ENCODE data around the gene MSI2.

The MSI2 gene

GRCh38 chr17:57343717-57344116, 87.4 kb downstream of the MSI2 start:
- DNase-seq (ENCODE audit: low spot score), result no peak

DNA sequence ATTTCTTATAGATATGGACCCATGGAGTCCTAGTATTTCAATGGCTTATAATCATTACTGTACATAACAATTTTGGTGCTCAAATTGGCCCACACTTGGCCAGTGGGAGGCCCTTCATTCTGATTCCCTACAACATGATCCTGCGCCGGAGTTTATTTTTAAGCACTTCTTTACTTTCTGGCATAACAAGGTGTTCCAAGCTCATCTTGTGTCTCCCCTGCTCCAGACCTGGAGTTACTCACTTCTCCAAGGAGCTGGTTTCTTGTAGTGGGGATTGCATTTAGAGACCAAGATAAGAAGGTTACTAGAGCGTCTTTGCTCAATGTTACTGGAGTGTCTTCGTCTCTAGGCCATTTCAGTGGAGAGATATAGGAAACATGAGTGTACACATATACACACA, 87.9 kb downstream of the MSI2 start:
- DNase-seq (ENCODE audit: low spot score), result no peak

GRCh38 chr17:57349541-57350247, 93.4 kb downstream of the MSI2 start:
- no peak for DNase-seq (ENCODE audit: low spot score)

DNA sequence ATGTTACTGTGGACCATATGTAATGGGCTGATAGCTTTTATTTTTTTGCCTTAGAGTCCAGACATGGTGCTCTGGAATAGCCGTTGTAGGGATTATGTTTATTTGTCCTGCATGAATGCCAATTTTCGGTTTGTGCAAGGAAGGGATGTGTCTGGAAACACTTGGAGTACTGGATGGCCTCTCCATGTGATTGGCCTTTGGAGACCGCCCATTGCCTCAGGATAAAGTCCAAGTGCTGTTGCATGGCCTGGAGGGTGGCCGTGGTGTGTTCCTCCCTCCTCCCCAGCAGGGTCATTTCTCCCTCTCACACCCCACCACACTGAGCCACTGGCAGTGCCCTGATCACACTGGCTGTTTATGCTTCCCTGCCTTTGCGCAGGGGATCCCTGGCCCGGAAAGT, 93.9 kb downstream of the MSI2 start:
- DNase-seq (ENCODE audit: low spot score), result no peak

DNA sequence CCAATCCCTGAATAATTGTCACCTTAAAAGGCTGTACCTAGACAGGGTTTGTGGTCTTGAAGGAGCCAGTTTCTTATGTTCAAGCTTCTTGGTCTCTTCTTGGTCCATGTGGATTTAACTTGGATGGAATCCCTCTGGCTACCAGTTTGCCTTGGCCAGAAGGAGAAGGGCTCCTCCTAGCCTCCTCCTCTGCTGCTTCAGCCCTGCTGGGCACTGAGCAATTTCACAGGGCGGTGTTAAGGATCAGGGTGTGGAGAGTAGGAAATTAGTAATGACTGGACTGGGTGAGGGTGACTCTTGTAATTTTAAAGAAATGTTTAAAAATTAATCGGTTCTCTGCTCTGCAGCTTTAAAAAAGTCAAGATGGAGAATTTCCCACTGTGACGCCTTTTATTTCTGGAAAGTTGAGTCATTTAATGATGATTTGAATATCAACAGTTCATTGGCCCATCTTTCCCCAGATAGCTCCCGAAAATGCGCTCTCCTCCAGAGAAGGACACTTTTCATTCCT, 96.4 kb downstream of the MSI2 start:
- no peak for DNase-seq (ENCODE audit: low spot score)

- DNase-seq (ENCODE audit: low spot score), result no peak
Measured at GRCh38 chr17:57354673-57355072, 98.3 kb downstream of the MSI2 start.

DNA sequence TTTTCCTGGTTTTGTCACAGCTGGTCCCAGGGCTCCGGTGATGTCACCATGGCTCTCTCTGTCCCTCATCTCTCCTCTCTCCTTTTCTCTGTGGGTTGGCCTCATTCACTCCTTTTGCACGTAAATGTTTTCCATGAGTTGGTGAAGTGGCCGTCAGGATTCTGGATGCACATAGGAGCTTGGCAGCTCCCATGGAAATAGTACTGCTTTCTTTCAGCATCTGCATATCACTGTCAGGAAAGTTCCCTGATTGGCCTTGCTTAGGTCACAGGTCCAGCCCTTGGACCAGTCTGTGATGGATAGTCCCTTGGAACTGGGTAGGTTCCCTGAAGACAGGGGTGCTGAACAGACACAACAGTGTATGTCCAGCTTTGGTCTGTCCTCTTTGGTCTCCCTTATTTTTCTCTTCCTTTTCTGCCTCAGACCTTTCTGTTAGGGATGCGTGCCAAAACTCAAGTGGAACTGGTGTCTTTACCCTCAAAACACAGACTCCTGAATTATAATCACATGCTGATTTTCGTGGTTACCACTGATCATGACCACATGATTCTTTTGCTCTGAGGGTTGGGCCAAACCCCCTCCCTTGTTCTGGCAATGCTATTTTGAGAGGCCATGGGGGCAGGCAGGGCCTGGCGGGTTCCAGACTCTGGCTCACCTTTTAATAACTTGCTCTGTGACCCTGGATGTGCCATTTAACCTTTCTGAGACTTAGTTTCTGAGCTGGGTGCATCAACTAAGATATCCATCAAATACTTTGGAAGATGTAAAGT, 99.0 kb downstream of the MSI2 start:
- no peak for DNase-seq (ENCODE audit: low spot score)

GRCh38 chr17:57356153-57356718, 99.9 kb downstream of the MSI2 start:
- no peak for DNase-seq (ENCODE audit: low spot score)

DNA sequence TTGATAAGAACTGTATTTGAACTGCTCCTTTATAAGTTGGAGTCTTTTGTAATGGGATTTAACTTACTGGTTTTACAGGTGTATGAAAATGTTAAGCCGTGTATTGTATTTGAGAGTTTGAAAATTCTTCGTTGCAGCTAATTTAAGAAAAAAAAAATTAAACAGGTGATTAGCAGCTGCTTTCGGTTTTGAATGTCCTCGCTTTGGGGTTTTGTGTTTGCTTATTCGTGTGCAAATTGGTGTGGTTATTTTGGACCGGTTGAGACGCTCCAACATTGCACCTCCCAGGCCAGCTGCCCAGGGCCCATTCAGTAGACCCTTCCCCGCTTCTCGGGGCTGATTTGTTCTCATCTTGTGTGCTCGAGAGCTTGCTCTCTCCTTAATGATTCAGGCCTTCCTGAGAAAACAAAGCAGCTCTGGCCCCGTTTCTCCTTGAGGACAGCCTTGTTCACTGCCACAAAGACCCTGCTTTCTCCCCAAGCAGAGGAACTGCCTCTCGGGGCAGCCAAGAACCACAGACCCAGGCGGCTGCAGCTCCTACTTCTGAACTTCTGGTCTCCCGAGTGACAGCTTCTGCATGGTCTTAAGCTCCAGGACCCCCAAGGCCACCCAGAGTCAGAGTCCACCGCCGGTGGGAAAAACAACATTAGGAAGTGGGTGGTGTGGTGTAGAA, 100.5 kb downstream of the MSI2 start:
- DNase-seq (ENCODE audit: low spot score), result no peak

GRCh38 chr17:57357392-57357784, 101.1 kb downstream of the MSI2 start:
- no peak for DNase-seq (ENCODE audit: low spot score)

DNA sequence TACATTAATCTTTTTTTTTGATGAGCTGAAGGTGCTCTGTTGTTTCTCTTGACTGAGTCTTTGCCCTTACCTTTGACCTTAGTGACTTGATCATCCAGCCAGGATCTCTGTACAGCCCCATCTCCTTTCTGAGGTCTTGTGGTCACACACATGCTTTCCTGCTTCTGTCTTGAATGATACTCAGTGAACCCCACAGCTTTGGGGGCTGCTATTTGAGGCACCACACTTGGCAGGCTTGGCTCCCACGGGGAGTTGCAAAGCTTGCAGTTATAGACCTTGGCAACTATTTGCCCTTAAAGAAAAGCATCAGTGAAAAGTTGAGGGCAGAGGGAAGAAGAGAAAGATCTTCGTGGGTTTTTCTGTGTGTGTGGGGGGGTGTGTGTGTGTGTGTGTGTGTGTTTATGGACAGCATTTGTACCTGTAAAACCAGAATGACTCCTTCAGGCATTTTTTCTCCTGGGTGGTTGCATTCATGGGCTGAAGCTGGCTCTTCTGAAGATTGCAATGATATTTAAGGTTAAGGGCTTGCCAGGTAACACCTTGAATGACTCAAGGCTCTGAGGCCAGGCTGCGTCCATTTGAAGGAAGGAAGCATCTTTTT, 101.6 kb downstream of the MSI2 start:
- no peak for DNase-seq (ENCODE audit: low spot score)

GRCh38 chr17:57360266-57360665, 103.9 kb downstream of the MSI2 start:
- DNase-seq (ENCODE audit: low spot score), result no peak

GRCh38 chr17:57362797-57363556, 106.7 kb downstream of the MSI2 start:
- DNase-seq (ENCODE audit: low spot score), result no peak

DNA sequence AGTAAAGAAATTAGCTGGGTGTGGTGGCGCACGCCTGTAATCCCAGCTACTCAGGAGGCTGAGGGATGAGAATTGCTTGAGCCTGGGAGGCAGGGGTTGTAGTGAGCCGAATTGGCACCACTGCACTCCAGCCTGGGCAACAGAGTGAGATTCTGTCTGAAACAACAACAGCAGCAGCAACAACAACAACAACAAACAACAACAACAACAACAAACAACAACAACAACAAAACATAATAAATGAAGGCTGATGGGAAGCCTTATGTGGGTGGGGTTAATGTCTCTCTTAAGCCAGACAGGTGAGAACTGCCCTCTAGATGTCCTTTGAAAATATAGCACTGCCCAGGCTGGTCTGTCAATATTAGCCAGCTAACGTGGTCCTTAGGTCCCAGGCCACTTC, 107.3 kb downstream of the MSI2 start:
- no peak for DNase-seq (ENCODE audit: low spot score)

GRCh38 chr17:57363998-57364643, 107.8 kb downstream of the MSI2 start:
- DNase-seq (ENCODE audit: low spot score), result no peak

DNA sequence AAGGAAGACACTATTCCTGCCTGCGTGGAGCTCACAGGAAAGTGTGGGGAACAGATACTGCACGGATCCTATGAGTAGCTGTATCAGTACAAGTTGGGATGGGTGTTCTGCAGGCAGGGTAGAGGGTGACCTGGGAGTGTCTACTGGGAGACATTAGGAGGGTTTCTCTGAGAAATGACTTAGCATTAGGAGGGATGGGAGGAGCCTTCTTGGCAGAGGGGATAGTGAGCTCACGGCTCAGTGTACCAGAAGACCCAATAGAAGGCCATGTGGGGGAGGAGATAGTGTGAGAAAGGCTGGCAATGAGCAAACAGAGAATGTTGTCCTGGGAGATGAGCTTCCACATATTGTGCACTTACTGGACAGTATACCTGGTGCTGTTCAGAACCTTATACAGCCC, 109.1 kb downstream of the MSI2 start:
- DNase-seq (ENCODE audit: low spot score), result no peak

- no peak for DNase-seq (ENCODE audit: low spot score)
Measured at GRCh38 chr17:57366177-57366557, 109.8 kb downstream of the MSI2 start.

DNA sequence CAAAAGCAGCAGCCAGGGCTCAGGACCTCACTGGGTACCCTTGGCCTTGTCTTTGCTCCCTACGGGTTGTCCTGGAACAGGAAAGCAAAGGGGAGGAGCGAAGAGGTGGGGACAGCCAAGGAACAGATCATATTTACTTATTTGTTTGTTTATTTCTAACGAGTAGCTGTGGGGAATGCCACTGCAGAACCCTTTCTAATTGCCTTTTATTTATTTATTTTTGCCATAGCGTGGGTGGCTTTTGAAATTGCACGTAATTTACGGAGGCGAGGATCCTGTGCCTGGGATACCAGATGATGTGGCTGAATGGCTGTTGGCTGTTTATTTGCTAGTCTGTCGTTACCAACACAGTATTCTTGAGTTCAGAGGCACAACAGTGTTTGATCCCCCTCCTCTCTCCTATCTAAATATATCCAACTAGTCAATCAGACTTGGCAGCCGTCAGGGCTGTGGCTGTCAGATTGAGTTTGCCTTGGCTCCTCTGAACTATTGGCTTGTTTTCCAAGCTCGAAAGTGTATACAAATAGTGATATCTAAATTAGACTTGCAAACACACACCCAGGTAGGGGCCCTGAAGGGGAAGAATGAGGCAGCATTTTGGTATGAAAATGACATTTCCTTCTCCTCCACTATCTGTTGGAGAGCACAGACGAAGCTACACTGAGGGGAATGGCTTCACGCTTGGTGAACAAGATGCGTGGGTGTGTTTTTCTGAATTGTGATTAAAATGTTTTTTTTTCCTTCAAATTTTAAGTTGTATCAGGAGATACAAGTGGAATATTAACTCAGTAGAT, 110.4 kb downstream of the MSI2 start:
- no peak for DNase-seq (ENCODE audit: low spot score)

DNA sequence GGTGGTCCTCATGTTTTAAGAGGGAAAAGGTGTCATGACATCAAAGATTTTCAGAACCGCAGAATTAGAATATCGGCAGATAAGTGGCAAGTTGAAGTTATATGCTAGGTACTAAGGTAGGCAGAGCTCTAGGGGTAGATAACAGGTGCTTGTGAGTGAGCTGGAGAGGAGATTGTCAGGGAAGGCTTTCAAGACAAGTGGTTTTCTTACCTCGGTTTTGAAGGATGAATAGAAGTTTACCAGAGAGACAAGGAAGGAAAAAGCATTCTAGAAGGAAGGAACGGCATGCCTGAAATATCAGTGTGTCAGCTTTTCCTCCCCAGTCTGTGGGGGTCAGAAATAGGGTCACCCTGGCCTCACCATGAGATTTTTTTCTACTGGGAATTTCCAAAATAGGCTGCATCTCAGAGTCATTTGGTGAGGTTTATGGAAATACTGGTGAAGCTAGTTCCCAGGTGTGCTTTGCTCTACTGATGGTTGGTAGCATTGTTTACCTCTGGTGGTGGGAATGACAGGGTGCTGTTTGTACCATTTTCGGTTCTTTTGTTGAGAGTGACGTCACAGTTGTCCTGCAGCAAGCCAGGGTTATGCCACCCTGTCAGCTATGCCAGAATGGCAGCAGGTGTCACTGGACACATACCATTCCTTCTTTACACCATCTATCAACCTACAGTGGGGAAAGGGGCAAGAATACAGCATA, 112.5 kb downstream of the MSI2 start:
- no peak for DNase-seq (ENCODE audit: low spot score)
